DND-41 (cell line): ENCODE results near the gene LY6G6D.
A peak's percentile ranks its signal among the peaks of the same experiment; 100 is the strongest.

Source experiments
- ATAC-seq: fragments of 200-7000 bp; cut with Tn5 transposase; 3 replicates; pipeline ENCODE4 v1.9.1; 2021; ENCODE audit warnings: low read depth; ENCODE audit not compliant: insufficient read depth
- DNase-seq: peaks from one replicate; pipeline ENCODE4 v3.0.0-alpha.2; 2020
- H2AFZ ChIP-seq: 2 replicates; pipeline ENCODE4 v1.6.0; 2012; ENCODE audit warnings: low read depth, low read length
- H3K27ac ChIP-seq: 2 replicates; pipeline ENCODE4 v1.5.1; 2012; ENCODE audit warnings: low read length, inconsistent platforms
- H3K27me3 ChIP-seq: fragments of 200-600 bp; sonication (generic); 2 replicates; pipeline ENCODE4 v1.6.0; 2012; ENCODE audit warnings: low read length, mild to moderate bottlenecking, inconsistent platforms; ENCODE audit not compliant: insufficient read depth, poor library complexity
- H3K36me3 ChIP-seq: 2 replicates; pipeline ENCODE4 v1.5.1; 2012; ENCODE audit warnings: low read length, inconsistent platforms; ENCODE audit not compliant: insufficient read depth
- H3K4me1 ChIP-seq: 2 replicates; pipeline ENCODE4 v1.5.1; 2012; ENCODE audit warnings: mild to moderate bottlenecking, low read length; ENCODE audit not compliant: insufficient read depth
- H3K4me2 ChIP-seq: 2 replicates; pipeline ENCODE4 v1.6.0; 2012; ENCODE audit warnings: mild to moderate bottlenecking, moderate library complexity, low read length, inconsistent platforms; ENCODE audit not compliant: insufficient read depth
- H3K4me3 ChIP-seq, 2 experiments: fragments of 200-600 bp in 1 of 2; shearing (Covaris generic) in 1 of 2; 2 replicates each; pipeline ENCODE4 v1.5.1; 2012 to 2016; ENCODE audit warnings: inconsistent platforms in 2 of 2, low read length in 2 of 2, mild to moderate bottlenecking in 2 of 2, low read depth in 1 of 2, moderate library complexity in 1 of 2
- H3K79me2 ChIP-seq: 2 replicates; pipeline ENCODE4 v1.6.0; 2012; ENCODE audit warnings: low read length, inconsistent platforms; ENCODE audit not compliant: insufficient read depth
- H3K9ac ChIP-seq: 2 replicates; pipeline ENCODE4 v1.6.0; 2012; ENCODE audit warnings: low read depth, mild to moderate bottlenecking, inconsistent platforms, low read length, moderate library complexity
- H3K9me3 ChIP-seq: 2 replicates; pipeline ENCODE4 v1.5.1; 2012; ENCODE audit warnings: low read length, moderate library complexity, mild to moderate bottlenecking, inconsistent platforms; ENCODE audit not compliant: insufficient read depth, severe bottlenecking
- H4K20me1 ChIP-seq: 2 replicates; pipeline ENCODE4 v1.6.0; 2012; ENCODE audit warnings: low read length; ENCODE audit not compliant: insufficient read depth
- EZH2 ChIP-seq: IDR thresholded peaks from 3 replicates; pipeline ENCODE4 v1.6.1; 2012; ENCODE audit warnings: borderline replicate concordance, low read depth, mild to moderate bottlenecking, moderate library complexity, low read length, inconsistent platforms; ENCODE audit not compliant: severe bottlenecking
- TF ChIP-seq, protein P1 (sequence below): IDR thresholded peaks from 2 replicates; pipeline ENCODE4 v1.5.1; 2012; ENCODE audit warnings: borderline replicate concordance, low read length, moderate library complexity, mild to moderate bottlenecking; ENCODE audit not compliant: poor library complexity, severe bottlenecking; ENCODE audit errors: extremely low read depth

The LY6G6D gene

DNA sequence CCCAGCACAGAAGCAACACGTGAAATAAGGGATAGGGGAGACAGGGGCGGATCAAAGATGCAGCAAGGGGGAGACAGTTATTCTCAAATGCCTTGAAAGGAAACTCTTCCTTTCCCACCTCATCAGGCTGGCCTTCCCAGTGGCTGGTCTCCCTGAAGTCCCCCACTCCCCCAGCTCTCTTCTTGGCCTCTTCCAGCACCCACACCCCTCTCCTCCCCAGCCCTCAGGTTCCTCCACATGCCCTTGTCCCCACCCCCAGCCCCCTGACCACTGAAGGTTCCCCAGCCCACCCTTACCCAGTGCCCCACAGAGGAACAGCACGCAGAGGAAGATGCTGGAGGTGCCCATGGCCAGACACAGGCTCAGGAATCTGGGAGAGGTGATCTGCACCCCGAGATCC is 1.7 kb upstream of the LY6G6D start:
- Histone ChIP-seq H4K20me1 (no peaks in the 10 kb centered on the region), H3K36me3 (no peaks in the 10 kb centered on the region), H3K79me2 (no peaks in the 10 kb centered on the region), H3K4me1 (no peaks in the 10 kb centered on the region), H3K9ac (no peak overlapping the region), H3K4me2 (no peak overlapping the region), H3K4me3 (no peak overlapping the region), H3K9me3 (no peaks in the 10 kb centered on the region), H2AFZ (no peak overlapping the region), H3K27me3 (no peaks in the 10 kb centered on the region), H3K27ac (no peak overlapping the region)
- DNase-seq (no peak), ATAC-seq (no peak)
- no peak for TF ChIP-seq EZH2
- TF ChIP-seq, protein P1, sequence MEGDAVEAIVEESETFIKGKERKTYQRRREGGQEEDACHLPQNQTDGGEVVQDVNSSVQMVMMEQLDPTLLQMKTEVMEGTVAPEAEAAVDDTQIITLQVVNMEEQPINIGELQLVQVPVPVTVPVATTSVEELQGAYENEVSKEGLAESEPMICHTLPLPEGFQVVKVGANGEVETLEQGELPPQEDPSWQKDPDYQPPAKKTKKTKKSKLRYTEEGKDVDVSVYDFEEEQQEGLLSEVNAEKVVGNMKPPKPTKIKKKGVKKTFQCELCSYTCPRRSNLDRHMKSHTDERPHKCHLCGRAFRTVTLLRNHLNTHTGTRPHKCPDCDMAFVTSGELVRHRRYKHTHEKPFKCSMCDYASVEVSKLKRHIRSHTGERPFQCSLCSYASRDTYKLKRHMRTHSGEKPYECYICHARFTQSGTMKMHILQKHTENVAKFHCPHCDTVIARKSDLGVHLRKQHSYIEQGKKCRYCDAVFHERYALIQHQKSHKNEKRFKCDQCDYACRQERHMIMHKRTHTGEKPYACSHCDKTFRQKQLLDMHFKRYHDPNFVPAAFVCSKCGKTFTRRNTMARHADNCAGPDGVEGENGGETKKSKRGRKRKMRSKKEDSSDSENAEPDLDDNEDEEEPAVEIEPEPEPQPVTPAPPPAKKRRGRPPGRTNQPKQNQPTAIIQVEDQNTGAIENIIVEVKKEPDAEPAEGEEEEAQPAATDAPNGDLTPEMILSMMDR = no peak

DNA sequence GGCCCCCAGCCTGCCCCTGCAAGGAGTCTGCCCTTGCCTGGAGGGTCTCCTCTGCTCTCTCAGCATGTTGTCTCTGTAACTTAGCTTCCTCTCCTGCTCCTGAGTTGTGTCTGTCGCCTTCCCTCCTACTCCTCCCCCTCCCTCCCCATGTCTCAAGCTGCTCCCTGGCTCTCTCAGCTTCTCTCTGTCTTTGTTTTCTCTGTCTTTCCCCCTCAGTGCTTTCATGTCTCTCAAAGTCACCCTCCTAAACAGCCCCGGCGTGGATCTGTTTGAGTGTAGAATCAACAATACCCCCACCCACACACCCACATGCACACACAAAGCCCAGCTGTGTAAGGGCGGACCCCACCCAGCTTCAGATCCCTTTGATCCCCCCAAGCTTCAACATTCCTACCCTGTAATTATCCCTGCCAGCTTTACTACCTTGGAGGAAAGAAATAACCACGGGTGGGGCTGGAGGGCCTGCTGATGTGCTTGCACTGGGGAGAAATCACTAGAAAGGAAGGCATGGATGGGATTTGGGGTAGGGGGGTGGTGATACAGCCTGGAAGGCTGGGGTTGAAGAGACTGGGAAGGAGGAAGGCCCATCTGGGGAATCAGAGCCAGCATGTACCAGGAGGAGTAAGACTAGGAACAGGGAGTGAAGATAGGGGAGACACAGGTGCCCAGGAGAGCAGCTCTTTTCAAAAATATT is 1.0 kb upstream of the LY6G6D start:
- Histone ChIP-seq H3K4me3 (no peak overlapping the region), H3K27ac (no peak overlapping the region), H3K9me3 (no peaks in the 10 kb centered on the region), H3K36me3 (no peaks in the 10 kb centered on the region), H3K79me2 (no peaks in the 10 kb centered on the region), H3K4me1 (no peaks in the 10 kb centered on the region), H3K27me3 (no peaks in the 10 kb centered on the region), H4K20me1 (no peaks in the 10 kb centered on the region), H3K9ac (0 out of 2 replicates have a peak overlapping the region, but pooled peaks have one; percentile 5), H3K4me2 (no peak overlapping the region), H2AFZ (no peak overlapping the region)
- TF ChIP-seq, protein P1 = no peak
- no peak for TF ChIP-seq EZH2
- ATAC-seq (no peak), DNase-seq (no peak)

DNA sequence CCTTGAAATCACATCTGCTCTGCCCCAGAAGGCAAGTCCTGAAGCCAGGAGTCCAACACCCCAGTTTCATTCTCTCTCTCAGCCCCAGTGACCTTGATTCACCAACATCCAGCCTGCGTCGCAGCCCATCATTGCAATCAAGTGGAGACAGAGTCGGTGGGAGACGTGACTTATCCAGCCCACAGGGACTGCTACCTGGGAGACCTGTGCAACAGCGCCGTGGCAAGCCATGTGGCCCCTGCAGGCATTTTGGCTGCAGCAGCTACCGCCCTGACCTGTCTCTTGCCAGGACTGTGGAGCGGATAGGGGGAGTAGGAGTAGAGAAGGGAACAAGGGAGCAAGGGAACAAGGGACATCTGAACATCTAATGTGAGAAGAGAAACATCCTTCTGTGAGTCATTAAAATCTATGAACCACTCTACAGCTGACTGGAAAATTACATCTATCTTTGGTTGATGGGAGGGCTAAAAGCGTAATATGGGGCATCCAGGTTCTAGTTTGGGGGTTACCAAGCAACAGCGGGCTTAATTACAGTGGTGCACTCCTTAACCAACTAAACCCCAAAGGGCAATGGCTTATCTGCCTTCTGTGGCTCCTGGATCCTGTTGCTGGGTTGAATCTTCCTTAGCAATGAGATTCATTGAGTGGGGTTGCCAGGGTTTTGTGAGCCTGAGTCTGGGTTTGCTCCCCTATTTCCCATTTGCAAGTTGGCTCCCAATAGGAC is 2.5 kb downstream of the LY6G6D start:
- Histone ChIP-seq H3K27ac (no peak overlapping the region), H3K4me1 (no peaks in the 10 kb centered on the region), H3K27me3 (no peaks in the 10 kb centered on the region), H3K79me2 (no peaks in the 10 kb centered on the region), H3K9me3 (no peaks in the 10 kb centered on the region), H3K4me2 (no peak overlapping the region), H3K4me3 (no peak overlapping the region), H2AFZ (no peak overlapping the region), H3K36me3 (no peaks in the 10 kb centered on the region), H3K9ac (no peak overlapping the region), H4K20me1 (no peaks in the 10 kb centered on the region)
- no peak for TF ChIP-seq EZH2
- TF ChIP-seq, protein P1 = no peak
- no peak for DNase-seq
- no peak for ATAC-seq
